ENCODE measurements around the gene AGK. TPM values are rescaled to one million over a fixed set of nuclear protein-coding genes. Genes with fewer than 3 reads are reported as not detected.

The AGK gene
- total RNA-seq, 6 experiments from 2014 or later, result 14.7 to 18.0 (median 16.1) TPM

- H3K36me3 Mint-ChIP-seq (ENCODE audit: low read depth), result peaks cover 23% of the 10 kb centered on the region
- peak overlapping the region; percentile 88 for H3K27ac Mint-ChIP-seq
- H3K27me3 Mint-ChIP-seq (ENCODE audit: insufficient read depth), result no peaks in the 10 kb centered on the region; the same call in none of the 2 replicates
- H3K4me3 Mint-ChIP-seq, result peak overlapping the region; percentile 72
- TF ChIP-seq CTCF (IDR thresholded peaks at IDR 0.05), result no peak
- H3K4me1 Mint-ChIP-seq (ENCODE audit: low read depth), result peaks cover 34% of the 10 kb centered on the region
- DNase-seq, result no peak
- H3K9me3 Mint-ChIP-seq, result no peaks in the 10 kb centered on the region
These were observed 33.7 kb downstream of the AGK start for GRCh38 chr7:141584935-141585334.

GRCh38 chr7:141585592-141586510, 34.6 kb downstream of the AGK start:
- Mint-ChIP-seq H3K4me3 (peak overlapping the region; percentile 72), H3K27ac (peak overlapping the region; percentile 88), H3K9me3 (no peaks in the 10 kb centered on the region), H3K4me1 (ENCODE audit: low read depth) (peaks cover 34% of the 10 kb centered on the region), H3K27me3 (ENCODE audit: insufficient read depth) (no peaks in the 10 kb centered on the region; the same call in none of the 2 replicates), H3K36me3 (ENCODE audit: low read depth) (peaks cover 23% of the 10 kb centered on the region)
- DNase-seq, result peak; percentile 86
- TF ChIP-seq CTCF (IDR thresholded peaks at IDR 0.05), result no peak

- no peaks in the 10 kb centered on the region; the same call in none of the 2 replicates for H3K27me3 Mint-ChIP-seq (ENCODE audit: insufficient read depth)
- peak overlapping the region; percentile 72 for H3K4me3 Mint-ChIP-seq
- peaks cover 23% of the 10 kb centered on the region for H3K36me3 Mint-ChIP-seq (ENCODE audit: low read depth)
- no peak for TF ChIP-seq CTCF (IDR thresholded peaks at IDR 0.05)
- no peak for DNase-seq
- H3K9me3 Mint-ChIP-seq, result no peaks in the 10 kb centered on the region
- H3K27ac Mint-ChIP-seq, result peak overlapping the region; percentile 88
- peaks cover 34% of the 10 kb centered on the region for H3K4me1 Mint-ChIP-seq (ENCODE audit: low read depth)
These were observed 35.7 kb downstream of the AGK start for GRCh38 chr7:141586878-141587277.

- Mint-ChIP-seq H3K27ac (peak overlapping the region; percentile 88), H3K27me3 (ENCODE audit: insufficient read depth) (no peaks in the 10 kb centered on the region; the same call in none of the 2 replicates), H3K4me1 (ENCODE audit: low read depth) (peaks cover 37% of the 10 kb centered on the region)
These were observed 36.1 kb downstream of the AGK start for GRCh38 chr7:141587304-141587703.

GRCh38 chr7:141588912-141589311, 37.7 kb downstream of the AGK start:
- H3K27me3 Mint-ChIP-seq (ENCODE audit: insufficient read depth), result no peaks in the 10 kb centered on the region; the same call in 1 of the 2 replicates
- peaks cover 49% of the 10 kb centered on the region for H3K4me1 Mint-ChIP-seq (ENCODE audit: low read depth)
- no peak for DNase-seq
- no peaks in the 10 kb centered on the region for H3K9me3 Mint-ChIP-seq
- peaks cover 8% of the 10 kb centered on the region for H3K36me3 Mint-ChIP-seq (ENCODE audit: low read depth)
- no peak overlapping the region for H3K27ac Mint-ChIP-seq
- H3K4me3 Mint-ChIP-seq, result no peak overlapping the region
- TF ChIP-seq CTCF (IDR thresholded peaks at IDR 0.05), result no peak

More at GRCh38 chr7:141587304-141587703, 36.1 kb downstream of the AGK start:
- DNase-seq, result no peak
- peak overlapping the region; percentile 72 for H3K4me3 Mint-ChIP-seq
- H3K9me3 Mint-ChIP-seq, result no peaks in the 10 kb centered on the region
- H3K36me3 Mint-ChIP-seq (ENCODE audit: low read depth), result peaks cover 22% of the 10 kb centered on the region
- no peak for TF ChIP-seq CTCF (IDR thresholded peaks at IDR 0.05)

Data from HFFc6 (cell line).